ENCODE results near the gene LECT2.

The LECT2 gene

GRCh38 chr5:135930949-135931295 is 23.9 kb downstream of the LECT2 start:
- no peak for DNase-seq

- no peak for DNase-seq
Observed at GRCh38 chr5:135930029-135930948, 24.5 kb downstream of the LECT2 start.

- no peak for DNase-seq
Observed at GRCh38 chr5:135921388-135921787, 33.4 kb downstream of the LECT2 start.

DNA sequence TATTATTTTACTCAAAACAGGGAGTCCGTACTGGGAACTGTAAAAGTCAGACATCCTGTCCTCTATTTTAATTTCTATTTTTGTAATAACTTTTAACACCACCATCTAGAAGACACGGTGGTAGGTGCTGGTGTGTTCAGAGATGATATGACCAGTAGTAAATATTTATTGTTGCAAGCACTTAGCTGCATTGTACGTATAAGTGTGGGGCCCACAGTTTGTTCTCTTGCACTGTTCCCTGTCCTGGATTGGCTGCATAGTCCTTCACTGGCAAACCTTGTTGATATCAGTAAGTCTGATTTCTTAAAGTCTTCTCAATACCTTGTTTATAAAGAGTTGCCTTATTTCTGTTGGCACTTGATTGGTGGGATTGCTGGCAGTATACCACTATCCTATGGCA is 34.6 kb downstream of the LECT2 start:
- no peak for DNase-seq

DNA sequence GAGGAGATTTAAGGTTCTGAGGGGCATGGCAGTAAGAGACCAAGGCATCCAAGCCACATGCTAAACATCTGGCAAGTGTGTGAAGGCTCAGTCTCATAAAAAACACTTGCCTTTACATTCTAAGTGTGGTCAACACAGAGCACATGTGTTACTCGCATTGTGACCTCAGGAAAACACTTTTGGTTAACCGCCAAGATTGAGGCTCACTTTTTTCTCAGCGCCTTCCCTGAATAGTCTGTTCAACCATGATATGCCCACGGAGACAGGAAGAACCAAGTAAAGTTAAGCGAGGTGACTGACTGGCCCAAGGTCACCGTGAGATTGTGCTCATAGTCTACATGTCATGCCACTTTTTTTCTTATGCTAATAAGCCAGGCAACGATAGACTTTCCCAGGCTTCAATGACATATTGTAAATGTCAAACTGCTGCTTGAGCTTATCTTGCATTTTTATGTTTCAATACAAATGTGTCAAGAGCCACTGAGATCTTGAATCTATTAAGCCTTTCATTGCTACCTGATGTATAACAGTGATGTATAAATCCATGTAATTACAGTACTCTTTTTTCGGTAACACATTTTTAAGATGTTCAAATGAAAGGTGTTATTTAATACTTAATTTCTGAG is 38.0 kb downstream of the LECT2 start:
- no peak for DNase-seq

GRCh38 chr5:135915466-135916001 is 39.2 kb downstream of the LECT2 start:
- DNase-seq: no peak

DNA sequence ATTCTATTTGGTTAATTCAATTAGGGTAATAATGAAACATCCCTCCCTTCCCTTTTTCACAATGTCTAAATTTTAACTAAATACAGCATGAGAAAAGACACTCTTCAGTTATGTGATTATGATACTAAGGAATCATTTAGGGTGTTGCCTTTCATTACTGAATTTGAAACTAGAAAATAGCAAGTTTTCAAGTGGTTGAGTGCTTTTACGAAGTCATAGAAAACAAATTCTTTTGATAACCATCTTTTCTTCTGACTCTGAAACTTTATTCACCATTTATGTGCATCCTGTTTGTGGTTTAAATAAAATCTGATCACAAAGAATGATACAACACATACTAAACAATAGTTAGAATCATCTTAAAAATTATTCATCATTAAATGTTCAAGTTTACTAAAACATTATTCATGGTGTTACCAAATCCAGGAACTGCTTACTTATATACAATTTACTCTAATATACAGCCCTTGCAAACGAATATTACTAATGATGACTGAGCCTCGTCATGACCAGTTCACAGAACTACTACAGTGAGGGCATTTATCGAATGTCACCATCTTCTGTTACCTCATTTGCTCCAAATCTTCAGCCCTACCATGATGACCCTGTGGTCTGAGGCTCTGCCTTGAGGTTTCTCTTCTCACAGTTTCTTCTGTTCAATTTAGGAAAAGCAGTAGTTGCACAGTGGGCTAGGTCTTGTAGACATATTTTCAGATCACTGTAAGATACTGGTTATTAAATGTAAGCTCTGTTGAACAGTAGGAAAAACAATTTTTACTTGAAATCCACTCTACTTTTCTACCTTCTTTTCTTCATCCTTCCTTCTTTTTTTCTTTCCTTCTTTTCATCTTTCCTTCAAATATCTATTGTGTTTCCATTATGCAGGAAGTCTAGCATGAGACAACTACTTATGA is 40.8 kb downstream of the LECT2 start:
- DNase-seq: no peak

GRCh38 chr5:135905144-135905543 is 49.6 kb downstream of the LECT2 start:
- no peak for DNase-seq

DNA sequence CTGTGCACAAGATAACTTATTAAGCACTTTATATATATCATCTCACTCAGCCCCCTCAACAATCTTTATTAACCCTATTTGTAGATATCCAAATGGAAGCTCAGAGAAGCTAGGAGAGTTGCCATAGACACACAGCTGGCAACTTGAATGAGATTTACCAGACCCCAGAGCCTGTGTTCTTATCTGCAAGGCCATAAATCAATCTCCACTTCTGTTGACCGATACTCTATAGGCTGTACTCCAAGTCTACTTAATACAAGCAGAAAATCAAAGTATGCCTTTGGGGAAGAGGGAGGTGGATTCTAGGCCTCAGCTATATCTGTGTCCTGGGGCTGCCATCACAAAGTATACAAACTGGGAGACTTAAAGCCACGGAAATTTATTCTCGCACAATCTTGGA is 53.1 kb downstream of the LECT2 start:
- no peak for DNase-seq

DNA sequence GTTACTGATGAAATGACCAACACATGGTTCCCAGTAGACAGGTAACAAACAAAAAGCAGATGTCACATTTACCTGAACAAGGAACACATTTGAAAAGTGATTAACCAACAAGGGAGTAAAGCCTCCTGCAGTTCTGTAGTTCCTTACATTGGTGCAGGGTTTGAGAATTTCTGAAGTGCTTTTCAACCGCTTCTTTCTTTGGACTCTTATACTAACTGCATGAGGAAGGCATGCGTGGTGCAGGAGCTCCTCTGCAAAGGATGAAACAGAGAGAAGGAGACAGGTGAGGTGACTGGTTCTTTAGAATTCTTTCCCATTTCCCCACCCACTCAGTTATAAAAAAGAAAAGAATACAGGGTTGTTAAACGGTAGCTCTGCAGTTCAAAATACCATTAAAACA is 54.5 kb downstream of the LECT2 start:
- no peak for DNase-seq

- no peak for DNase-seq
Observed at GRCh38 chr5:135898651-135899050, 56.1 kb downstream of the LECT2 start.

Data from activated CD4-positive, alpha-beta T cell treated with anti-CD3 and anti-CD28 coated beads, Interleukin-2, amount 50 U/mL, for 4 hours (primary cell).